GM12878 (cell line): ENCODE measurements around the gene ADAMTS2. TPM values are rescaled to one million over a fixed set of nuclear protein-coding genes. Genes with fewer than 3 reads are reported as not detected.

ENCODE experiments used
- ATAC-seq: fragments of 200-7000 bp; cut with Tn5 transposase; 3 replicates; pipeline ENCODE4 v1.9.1; 2020; ENCODE audit warnings: mild to moderate bottlenecking, moderate library complexity
- BruUV-seq: library from RNA; stranded (reverse); fragments of 400-500 nt; replicated peaks from 2 replicates; lab custom pipeline; 2021; lab: Mats Ljungman, UMichigan
- CTCF ChIA-PET: fragments of 300-600 bp; sonication (Branson Sonifier 250); formaldehyde crosslinking; extraction: SDS; loops from one replicate; lab custom pipeline; 2021; ENCODE audit warnings: inconsistent platforms; lab: Yijun Ruan, JAX
- POLR2A ChIA-PET: fragments of 350-600 bp; formaldehyde crosslinking; extraction: SDS; loops from one replicate; lab custom pipeline; 2021; ENCODE audit warnings: inconsistent platforms; lab: Charles Lee
- RAD21 ChIA-PET: fragments of 300-600 bp; sonication (Branson Sonifier 250); formaldehyde crosslinking; loops from one replicate; lab custom pipeline; 2023; ENCODE audit warnings: antibody characterized with exemption; ENCODE audit not compliant: unreplicated experiment; lab: Charles Lee
- SMC1A ChIA-PET: fragments of 300-600 bp; sonication (Branson Sonifier 250); formaldehyde crosslinking; loops from one replicate; lab custom pipeline; 2023; ENCODE audit not compliant: unreplicated experiment, uncharacterized antibody; lab: Charles Lee
- DNase-seq: peaks from one replicate; pipeline ENCODE4 v3.0.0-alpha.2; 2011; ENCODE audit warnings: low read depth, low spot score
- FAIRE-seq: peaks from 3 replicates; lab custom pipeline; 2011; peaks lifted over from hg19 to GRCh38; lab: Jason Lieb, UNC
- H2AFZ ChIP-seq: 2 replicates; pipeline ENCODE4 v1.6.0; 2011; ENCODE audit warnings: low read depth, low read length, control low read depth; ENCODE audit not compliant: control insufficient read depth
- H3K27ac ChIP-seq: 2 replicates; pipeline ENCODE4 v1.5.1; 2011; ENCODE audit warnings: control low read depth; ENCODE audit not compliant: control insufficient read depth, insufficient read depth
- H3K27me3 ChIP-seq, 2 experiments: replicated peaks in 1 of 2; 2 replicates each; pipeline versions ENCODE4 v1.6.0 to v1.6.1; 2011; ENCODE audit warnings: low read length in 1 of 2; ENCODE audit not compliant: control insufficient read depth in 2 of 2, insufficient read depth in 2 of 2
- H3K36me3 ChIP-seq, 2 experiments: 2 replicates each; pipeline ENCODE4 v1.5.1; 2011; ENCODE audit warnings: low read length in 1 of 2; ENCODE audit not compliant: control insufficient read depth in 2 of 2, insufficient read depth in 2 of 2
- H3K4me1 ChIP-seq: 2 replicates; pipeline ENCODE4 v1.6.1; 2011; ENCODE audit warnings: mild to moderate bottlenecking, low read length, moderate library complexity, mixed read lengths; ENCODE audit not compliant: control insufficient read depth, insufficient read depth
- H3K4me2 ChIP-seq: 2 replicates; pipeline ENCODE4 v1.6.0; 2011; ENCODE audit warnings: control low read depth; ENCODE audit not compliant: control insufficient read depth, insufficient read depth
- H3K4me3 ChIP-seq: fragments of 200-600 bp; sonication (generic); 2 replicates; pipeline ENCODE4 v1.5.1; 2016
- H3K79me2 ChIP-seq: 2 replicates; pipeline ENCODE4 v1.6.0; 2011; ENCODE audit warnings: low read length; ENCODE audit not compliant: control insufficient read depth, insufficient read depth
- H3K9ac ChIP-seq: 2 replicates; pipeline ENCODE4 v1.8.0; 2011; ENCODE audit warnings: low read length, control low read depth, mixed read lengths; ENCODE audit not compliant: control insufficient read depth, insufficient read depth
- H3K9me3 ChIP-seq: replicated peaks from 3 replicates; pipeline ENCODE4 v1.5.1; 2011; ENCODE audit warnings: mild to moderate bottlenecking, low read length; ENCODE audit not compliant: control insufficient read depth, insufficient read depth
- H4K20me1 ChIP-seq: 2 replicates; pipeline ENCODE4 v1.6.0; 2011; ENCODE audit not compliant: control insufficient read depth, insufficient read depth
- CHD4 ChIP-seq: fragments of 200-600 bp; sonication (generic); IDR thresholded peaks from 2 replicates; pipeline ENCODE4 v1.6.1; 2016; ENCODE audit warnings: mild to moderate bottlenecking
- ELK1 ChIP-seq: IDR thresholded peaks from 2 replicates; pipeline ENCODE4 v1.6.1; 2012; ENCODE audit warnings: low read depth, low read length, improper control_type of control experiment
- FOS ChIP-seq: IDR thresholded peaks from 3 replicates; pipeline ENCODE4 v1.6.1; 2011; ENCODE audit warnings: borderline replicate concordance; ENCODE audit not compliant: insufficient read length; ENCODE audit errors: extremely low read depth
- HDGF ChIP-seq: fragments of 450-650 bp; IDR thresholded peaks from 2 replicates; pipeline ENCODE4 v1.6.1; 2016; ENCODE audit warnings: antibody characterized with exemption
- JUND ChIP-seq: IDR thresholded peaks from 2 replicates; pipeline ENCODE4 v1.6.1; 2012; ENCODE audit warnings: low read depth, mild to moderate bottlenecking, low read length, improper control_type of control experiment, moderate library complexity
- MXI1 ChIP-seq: fragments of 150-350 bp; IDR thresholded peaks from 2 replicates; pipeline ENCODE4 v1.6.1; 2011; ENCODE audit warnings: low read depth, mild to moderate bottlenecking, inconsistent platforms, low read length, improper control_type of control experiment
- NFYA ChIP-seq: IDR thresholded peaks from 2 replicates; pipeline ENCODE4 v1.6.1; 2011; ENCODE audit warnings: low read depth, mild to moderate bottlenecking, low read length, improper control_type of control experiment, borderline replicate concordance
- NR2C2 ChIP-seq: IDR thresholded peaks from 2 replicates; pipeline ENCODE4 v1.6.1; 2011; ENCODE audit warnings: borderline replicate concordance, low read depth; ENCODE audit not compliant: control insufficient read depth, insufficient read length
- POLR2AphosphoS2 ChIP-seq: IDR thresholded peaks from 2 replicates; pipeline ENCODE4 v1.6.1; 2011; ENCODE audit warnings: low read depth, mild to moderate bottlenecking, low read length, improper control_type of control experiment, moderate library complexity
- RELA ChIP-seq: fragments of 450-650 bp; IDR thresholded peaks from 2 replicates; pipeline ENCODE4 v1.8.0; 2014; ENCODE audit warnings: borderline replicate concordance; ENCODE audit not compliant: partially characterized antibody
- SIN3A ChIP-seq: IDR thresholded peaks from 2 replicates; pipeline ENCODE4 v1.6.1; 2012; ENCODE audit warnings: low read depth, low read length, improper control_type of control experiment
- SMC3 ChIP-seq: IDR thresholded peaks from 2 replicates; pipeline ENCODE4 v1.6.1; 2011; ENCODE audit warnings: low read length, improper control_type of control experiment, borderline replicate concordance
- SRF ChIP-seq, 2 experiments: IDR thresholded peaks; 2 replicates each; pipeline ENCODE4 v1.6.1; 2011; ENCODE audit warnings: low read depth in 2 of 2, low read length in 2 of 2, mild to moderate bottlenecking in 1 of 2, moderate library complexity in 1 of 2
- YBX1 ChIP-seq: fragments of 450-650 bp; IDR thresholded peaks from 2 replicates; pipeline ENCODE4 v1.6.1; 2016; ENCODE audit warnings: antibody characterized with exemption
- ZNF207 ChIP-seq: fragments of 450-650 bp; IDR thresholded peaks from 2 replicates; pipeline ENCODE4 v1.6.1; 2014; ENCODE audit warnings: antibody characterized with exemption, mild to moderate bottlenecking, borderline replicate concordance
- ZSCAN29 ChIP-seq: fragments of 450-650 bp; IDR thresholded peaks from 2 replicates; pipeline ENCODE4 v1.6.1; 2017; ENCODE audit warnings: mild to moderate bottlenecking, moderate library complexity
- WGBS: methylation state at CpG from one replicate; pipeline ENCODE4 v1.1.6; 2016; ENCODE audit warnings: low lambda C conversion rate; ENCODE audit not compliant: insufficient replicate concordance, insufficient coverage; ENCODE audit errors: missing lambda C conversion rate; 5-methylcytosine and 5-hydroxymethylcytosine counted together
- in situ Hi-C: fragments of 300-500 bp; cut with MboI; formaldehyde crosslinking; loops from 9 replicates; pipeline ENCODE4 v1.14.3; 2018; ENCODE audit warnings: mixed read lengths
- intact Hi-C: fragments of 100-400 bp; cut with micrococcal nuclease; formaldehyde crosslinking; loops from one replicate; pipeline ENCODE4 v1.14.2; 2022; ENCODE audit not compliant: unreplicated experiment
- polyA plus RNA-seq, 11 experiments: library from polyadenylated mRNA; depleted of rRNA in 4 of 11; unstranded in 6 of 11; stranded (reverse) in 5 of 11; fragments of >200 nt; fragmentation: Nextera tagmentation in 4 of 11; fragmentation: Illumina TruSeq in 1 of 11; extraction: Ambion mirVana in 4 of 11; extraction: Trizol in 1 of 11; gene quantifications; 1 replicate in 1 of 11; 2 replicates in 10 of 11; pipeline versions ENCODE4 v1.2.1 to v1.2.3, GENCODE V29; 2011 to 2016; ENCODE audit warnings: inconsistent platforms in 2 of 11, missing spikeins in 2 of 11, low read depth in 1 of 11
- total RNA-seq, 4 experiments: library from RNA; depleted of rRNA in 3 of 4; stranded (reverse); fragments of >200 nt in 3 of 4; fragmentation: Illumina TruSeq in 1 of 4; extraction: Trizol in 1 of 4; gene quantifications; 2 replicates each; pipeline versions ENCODE4 v1.2.1 to v1.2.3, GENCODE V29; 2013 to 2021
- TF ChIP-seq, protein P1 (sequence below): fragments of 450-650 bp; IDR thresholded peaks from 2 replicates; pipeline ENCODE4 v1.6.1; 2017; ENCODE audit warnings: mild to moderate bottlenecking
- TF ChIP-seq, protein P2 (sequence below): fragments of 450-650 bp; IDR thresholded peaks from 2 replicates; pipeline ENCODE4 v1.6.1; 2014; ENCODE audit warnings: mild to moderate bottlenecking

ADAMTS2 gene
- total and polyA plus RNA-seq, 10 of the 15 experiments (the other 5 are each of a cell fraction or from before 2014, with no cell fraction given) = 0.03 to 0.05 TPM; not detected in 8

- ATAC-seq (no peak), DNase-seq (no peak), FAIRE-seq (no peak)
- 4% methylated on average over 11 of the region's 11 CpGs for WGBS
- no peaks in the 10 kb centered on the region for H3K79me2 ChIP-seq
- in situ Hi-C loops = no loop called here
- no peaks in the 10 kb centered on the region for H3K9me3 ChIP-seq
- no peaks in the 10 kb centered on the region for H3K4me1 ChIP-seq
- ChIA-PET CTCF (no interaction called here), SMC1A (no interaction called here), POLR2A (no interaction called here), RAD21 (no interaction called here)
- intact Hi-C loops = no loop called here
- H3K27me3 ChIP-seq = no peaks in the 10 kb centered on the region
- no peaks in the 10 kb centered on the region for H4K20me1 ChIP-seq
- no peak overlapping the region for H3K4me3 ChIP-seq
- TF ChIP-seq, protein P1, sequence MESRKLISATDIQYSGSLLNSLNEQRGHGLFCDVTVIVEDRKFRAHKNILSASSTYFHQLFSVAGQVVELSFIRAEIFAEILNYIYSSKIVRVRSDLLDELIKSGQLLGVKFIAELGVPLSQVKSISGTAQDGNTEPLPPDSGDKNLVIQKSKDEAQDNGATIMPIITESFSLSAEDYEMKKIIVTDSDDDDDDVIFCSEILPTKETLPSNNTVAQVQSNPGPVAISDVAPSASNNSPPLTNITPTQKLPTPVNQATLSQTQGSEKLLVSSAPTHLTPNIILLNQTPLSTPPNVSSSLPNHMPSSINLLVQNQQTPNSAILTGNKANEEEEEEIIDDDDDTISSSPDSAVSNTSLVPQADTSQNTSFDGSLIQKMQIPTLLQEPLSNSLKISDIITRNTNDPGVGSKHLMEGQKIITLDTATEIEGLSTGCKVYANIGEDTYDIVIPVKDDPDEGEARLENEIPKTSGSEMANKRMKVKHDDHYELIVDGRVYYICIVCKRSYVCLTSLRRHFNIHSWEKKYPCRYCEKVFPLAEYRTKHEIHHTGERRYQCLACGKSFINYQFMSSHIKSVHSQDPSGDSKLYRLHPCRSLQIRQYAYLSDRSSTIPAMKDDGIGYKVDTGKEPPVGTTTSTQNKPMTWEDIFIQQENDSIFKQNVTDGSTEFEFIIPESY = no peak
- TF ChIP-seq HDGF = no peak
- no peak for TF ChIP-seq POLR2AphosphoS2
- TF ChIP-seq ZNF207 = no peak
- TF ChIP-seq RELA = no peak
- TF ChIP-seq NR2C2 = no peak
- no peak for TF ChIP-seq ZSCAN29
- no peak for TF ChIP-seq MXI1
- TF ChIP-seq FOS = no peak
- TF ChIP-seq YBX1 = no peak
- TF ChIP-seq SRF (IDR thresholded peaks at IDR 0.05; ENCODE audit: low read depth in 2 of 2, low read length in 2 of 2) = no peak
- no peak for TF ChIP-seq JUND
- no peak for TF ChIP-seq SMC3
- TF ChIP-seq, protein P2, sequence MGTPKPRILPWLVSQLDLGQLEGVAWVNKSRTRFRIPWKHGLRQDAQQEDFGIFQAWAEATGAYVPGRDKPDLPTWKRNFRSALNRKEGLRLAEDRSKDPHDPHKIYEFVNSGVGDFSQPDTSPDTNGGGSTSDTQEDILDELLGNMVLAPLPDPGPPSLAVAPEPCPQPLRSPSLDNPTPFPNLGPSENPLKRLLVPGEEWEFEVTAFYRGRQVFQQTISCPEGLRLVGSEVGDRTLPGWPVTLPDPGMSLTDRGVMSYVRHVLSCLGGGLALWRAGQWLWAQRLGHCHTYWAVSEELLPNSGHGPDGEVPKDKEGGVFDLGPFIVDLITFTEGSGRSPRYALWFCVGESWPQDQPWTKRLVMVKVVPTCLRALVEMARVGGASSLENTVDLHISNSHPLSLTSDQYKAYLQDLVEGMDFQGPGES = no peak
- TF ChIP-seq CHD4 = no peak
- no peak for TF ChIP-seq ELK1
- no peak for TF ChIP-seq SIN3A
- no peak for TF ChIP-seq NFYA
- no peak overlapping the region for H3K4me2 ChIP-seq
- no peak overlapping the region for H3K9ac ChIP-seq
- BruUV-seq = no TSS peak
- no peak overlapping the region for H2AFZ ChIP-seq
- no peak overlapping the region for H3K27ac ChIP-seq
- H3K36me3 ChIP-seq = no peaks in the 10 kb centered on the region
These were observed 11.0 kb upstream of the ADAMTS2 start for GRCh38 chr5:179355976-179356974.
